Activated CD4-positive, alpha-beta memory T cell treated with anti-CD3 and anti-CD28 coated beads, Interleukin-2, amount 10 ng/mL, durations not matched to agents 7 days and 5 days (primary cell): ENCODE measurements around the gene BANF1. TPM values are rescaled to one million over a fixed set of nuclear protein-coding genes. Genes with fewer than 3 reads are reported as not detected.

Experiments
- CTCF ChIA-PET: fragments of 350-600 bp; sonication (Branson Sonifier 250); formaldehyde crosslinking; loops from one replicate; lab custom pipeline; 2021; ENCODE audit warnings: antibody characterized with exemption, inconsistent platforms; lab: Charles Lee
- POLR2A ChIA-PET: fragments of 350-600 bp; sonication (Branson Sonifier 250); formaldehyde crosslinking; loops from one replicate; lab custom pipeline; 2021; ENCODE audit warnings: antibody characterized with exemption; lab: Charles Lee
- DNase-seq: peaks from one replicate; pipeline ENCODE4 v3.0.0-alpha.2; 2020
- H3K27ac Mint-ChIP-seq: one replicate; pipeline ENCODE4 v1.8.0; 2021; ENCODE audit warnings: mild to moderate bottlenecking, mixed read lengths
- H3K27me3 Mint-ChIP-seq: one replicate; pipeline ENCODE4 v1.8.0; 2021; ENCODE audit warnings: mixed read lengths
- H3K36me3 Mint-ChIP-seq: one replicate; pipeline ENCODE4 v1.8.0; 2021; ENCODE audit warnings: low read depth, mixed read lengths
- H3K4me1 Mint-ChIP-seq: one replicate; pipeline ENCODE4 v1.8.0; 2021; ENCODE audit warnings: mixed read lengths
- H3K4me3 Mint-ChIP-seq: one replicate; pipeline ENCODE4 v1.8.0; 2021; ENCODE audit warnings: mild to moderate bottlenecking, mixed read lengths
- H3K9me3 Mint-ChIP-seq: one replicate; pipeline ENCODE4 v1.8.0; 2021; ENCODE audit warnings: mixed read lengths
- total RNA-seq, 2 experiments: library from RNA; stranded (reverse); gene quantifications; one replicate each; pipeline ENCODE4 v1.2.3, GENCODE V29; 2021

The BANF1 gene
- total RNA-seq = 100 to 1,000 TPM; 191 to 196 TPM

- H3K36me3 Mint-ChIP-seq = peaks cover 66% of the 10 kb centered on the region
- no peaks in the 10 kb centered on the region for H3K27me3 Mint-ChIP-seq
- H3K27ac Mint-ChIP-seq = peak within 1 kb of the TSS; percentile 95
- ChIA-PET CTCF (interaction anchor here (0.8 to 1.9 kb wide), 8 partner anchors 14 to 150 kb away, joined by 3 to 12 read pairs (median 6); partner anchors contain the start of genes CCDC85B and MUS81), POLR2A (interaction anchor here (0.8 to 2.5 kb wide), 35 partner anchors 9 to 387 kb away, joined by 3 to 22 read pairs (median 5); partner anchors contain the start of genes BRMS1, CCDC85B, CFL1 and CST6)
- DNase-seq = peak; percentile 96
- H3K4me1 Mint-ChIP-seq = peaks cover 48% of the 10 kb centered on the region
- H3K9me3 Mint-ChIP-seq = no peaks in the 10 kb centered on the region
- peak within 1 kb of the TSS; percentile 94 for H3K4me3 Mint-ChIP-seq
These were observed at the start of gene BANF1, which contains the start of gene EIF1AD for GRCh38 chr11:66001942-66002647. BANF1 (plus strand) TSS chr11:66002503; CDS start chr11:66003251, 748 bp downstream. EIF1AD (minus strand) TSS chr11:66002157; CDS start chr11:66000389, 1,768 bp downstream.

GRCh38 chr11:65953471-65953870 is 48.8 kb upstream of the BANF1 start:
- CTCF ChIA-PET = no interaction called here
- DNase-seq = no peak

GRCh38 chr11:65954771-65955170 is 47.5 kb upstream of the BANF1 start:
- H3K4me3 Mint-ChIP-seq = no peak overlapping the region
- CTCF ChIA-PET = interaction anchor here (0.6 to 1.4 kb wide), 4 partner anchors 15 to 407 kb away, joined by 3 to 6 read pairs (median 3); no protein-coding TSS in a partner anchor
- no peak overlapping the region for H3K27ac Mint-ChIP-seq
- no peaks in the 10 kb centered on the region for H3K9me3 Mint-ChIP-seq
- POLR2A ChIA-PET = interaction anchor here (2.7 to 8.6 kb wide), 2 partner anchors 27 to 64 kb away, joined by 10 to 80 read pairs; partner anchors contain the start of genes CCDC85B and FIBP
- peaks cover 20% of the 10 kb centered on the region for H3K4me1 Mint-ChIP-seq
- DNase-seq = no peak
- H3K27me3 Mint-ChIP-seq = peaks cover 3% of the 10 kb centered on the region
- no peaks in the 10 kb centered on the region for H3K36me3 Mint-ChIP-seq

More at GRCh38 chr11:65953471-65953870, 48.8 kb upstream of the BANF1 start:
- H3K36me3 Mint-ChIP-seq = no peaks in the 10 kb centered on the region
- POLR2A ChIA-PET = interaction anchor here (2.7 kb wide), 1 partner anchor 25 kb away, joined by 10 read pairs; no protein-coding TSS in a partner anchor
- H3K27me3 Mint-ChIP-seq = peaks cover 3% of the 10 kb centered on the region
- peaks cover 20% of the 10 kb centered on the region for H3K4me1 Mint-ChIP-seq
- no peak overlapping the region for H3K4me3 Mint-ChIP-seq
- no peaks in the 10 kb centered on the region for H3K9me3 Mint-ChIP-seq
- H3K27ac Mint-ChIP-seq = no peak overlapping the region

DNA sequence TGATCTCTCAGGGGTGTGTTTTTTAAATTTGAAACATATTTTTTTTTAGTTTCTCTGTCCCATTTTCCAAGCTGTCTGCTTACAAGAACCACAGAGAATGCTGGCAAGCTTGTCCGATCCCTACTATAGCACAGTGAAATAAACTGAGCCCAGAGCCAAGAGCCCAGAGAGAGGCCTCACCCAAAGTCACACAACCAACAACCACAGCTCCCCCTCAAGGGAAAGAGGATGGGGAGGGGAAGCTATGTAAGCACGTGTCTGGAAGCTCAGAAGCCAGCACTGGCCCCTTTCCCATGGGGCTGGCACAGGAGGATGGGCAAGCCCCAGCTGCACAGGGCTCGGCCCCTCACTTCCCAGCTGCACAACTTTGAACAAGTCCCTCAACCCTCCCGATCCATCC is 44.0 kb upstream of the BANF1 start:
- no peak overlapping the region for H3K4me3 Mint-ChIP-seq
- H3K27ac Mint-ChIP-seq = peak overlapping the region; percentile 40
- CTCF ChIA-PET = interaction anchor here (0.8 to 2.1 kb wide), 2 partner anchors 68 to 74 kb away, joined by 3 to 11 read pairs; partner anchors contain the start of gene CCDC85B
- POLR2A ChIA-PET = interaction anchor here (0.8 to 8.6 kb wide), 7 partner anchors 21 to 99 kb away, joined by 3 to 80 read pairs (median 5); partner anchors contain the start of genes CCDC85B, FIBP and MUS81
- H3K36me3 Mint-ChIP-seq = peaks cover 11% of the 10 kb centered on the region
- no peaks in the 10 kb centered on the region for H3K9me3 Mint-ChIP-seq
- no peak for DNase-seq
- peaks cover 44% of the 10 kb centered on the region for H3K4me1 Mint-ChIP-seq
- no peaks in the 10 kb centered on the region for H3K27me3 Mint-ChIP-seq

DNA sequence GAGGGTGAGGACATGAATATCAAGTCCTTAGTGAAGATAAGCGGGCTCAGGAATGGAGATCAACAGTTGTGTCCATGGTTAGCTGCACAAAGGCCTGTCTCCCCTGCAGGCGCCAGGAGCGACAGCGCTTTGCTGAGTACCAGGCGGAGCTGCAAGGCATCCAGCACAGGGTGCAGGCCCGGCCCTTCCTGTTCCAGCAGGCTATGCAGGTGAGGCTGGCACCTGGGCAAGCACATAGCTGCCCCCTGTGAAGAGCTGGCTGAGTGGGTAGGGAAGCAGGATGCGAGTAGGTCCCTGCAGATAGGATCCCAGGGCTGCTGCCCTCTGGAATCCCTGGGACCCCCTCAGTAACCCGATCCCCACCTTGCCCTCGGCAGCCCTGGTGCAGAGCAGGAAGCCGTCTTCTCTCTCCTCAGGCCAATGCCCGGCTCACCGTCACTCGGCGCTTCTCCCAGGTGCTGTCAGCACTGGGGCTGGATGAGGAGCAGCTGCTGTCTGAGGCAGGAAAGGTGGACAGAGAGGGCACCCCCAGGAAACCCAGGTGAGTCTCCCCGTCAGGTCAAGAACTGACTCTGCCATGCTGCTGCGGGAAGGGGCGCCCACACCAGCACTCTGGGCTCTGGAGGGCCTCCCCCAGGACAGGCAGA is 43.4 kb upstream of the BANF1 start:
- CTCF ChIA-PET = interaction anchor here (0.8 to 3.9 kb wide), 3 partner anchors 69 to 75 kb away, joined by 3 to 26 read pairs (median 11); partner anchors contain the start of gene CCDC85B
- H3K4me1 Mint-ChIP-seq = peaks cover 48% of the 10 kb centered on the region
- no peak overlapping the region for H3K27ac Mint-ChIP-seq

GRCh38 chr11:65960824-65961266 is 41.5 kb upstream of the BANF1 start:
- Mint-ChIP-seq H3K27me3 (no peaks in the 10 kb centered on the region), H3K4me1 (peaks cover 52% of the 10 kb centered on the region), H3K4me3 (peak overlapping the region; percentile 98), H3K9me3 (no peaks in the 10 kb centered on the region), H3K36me3 (peaks cover 34% of the 10 kb centered on the region), H3K27ac (peak overlapping the region; percentile 96)
- no peak for DNase-seq
- CTCF ChIA-PET = interaction anchor here (1.1 to 3.9 kb wide), 3 partner anchors 70 to 76 kb away, joined by 3 to 26 read pairs (median 9); partner anchors contain the start of genes CCDC85B and FIBP
- POLR2A ChIA-PET = interaction anchor here (0.6 to 8.6 kb wide), 14 partner anchors 10 to 395 kb away, joined by 3 to 80 read pairs (median 4); partner anchors contain the start of genes C11orf68, CCDC85B, FIBP and MUS81

More for the DNA sequence above, 43.4 kb upstream of the BANF1 start:
- POLR2A ChIA-PET = interaction anchor here (0.8 to 8.6 kb wide), 8 partner anchors 21 to 99 kb away, joined by 3 to 80 read pairs (median 6); partner anchors contain the start of genes C11orf68, CCDC85B, FIBP and MUS81
- no peak for DNase-seq
- H3K27me3 Mint-ChIP-seq = no peaks in the 10 kb centered on the region
- no peak overlapping the region for H3K4me3 Mint-ChIP-seq
- H3K36me3 Mint-ChIP-seq = peaks cover 15% of the 10 kb centered on the region
- no peaks in the 10 kb centered on the region for H3K9me3 Mint-ChIP-seq

DNA sequence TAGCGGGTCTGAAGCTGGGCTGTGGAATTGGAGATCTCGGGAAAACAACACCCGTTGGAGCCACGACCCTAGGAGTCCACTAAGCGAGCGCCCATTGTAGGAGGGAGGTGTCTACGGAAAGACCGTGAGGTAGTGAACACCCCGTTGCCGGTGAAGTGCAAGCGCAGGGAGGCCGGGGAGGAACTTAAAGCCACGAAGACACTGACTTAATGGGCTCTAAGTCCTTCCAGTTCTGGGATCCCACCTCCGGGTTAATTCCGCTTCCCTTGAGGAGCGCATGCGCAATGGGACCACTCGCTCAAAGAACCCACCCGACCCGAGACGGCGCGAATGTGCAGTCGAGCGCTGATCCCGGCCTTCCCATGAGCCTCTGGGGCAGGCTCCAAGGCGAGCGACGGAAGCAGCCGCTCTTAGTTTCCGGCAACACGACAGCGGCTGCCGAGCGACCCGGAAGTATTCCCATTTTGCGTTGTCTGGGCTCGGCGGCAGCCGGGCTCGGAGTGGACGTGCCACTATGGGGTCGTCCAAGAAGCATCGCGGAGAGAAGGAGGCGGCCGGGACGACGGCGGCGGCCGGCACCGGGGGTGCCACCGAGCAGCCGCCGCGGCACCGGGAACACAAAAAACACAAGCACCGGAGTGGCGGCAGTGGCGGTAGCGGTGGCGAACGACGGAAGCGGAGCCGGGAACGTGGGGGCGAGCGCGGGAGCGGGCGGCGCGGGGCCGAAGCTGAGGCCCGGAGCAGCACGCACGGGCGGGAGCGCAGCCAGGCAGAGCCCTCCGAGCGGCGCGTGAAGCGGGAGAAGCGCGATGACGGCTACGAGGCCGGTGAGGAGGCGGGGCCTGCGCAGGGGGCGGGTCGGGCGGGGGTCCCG is 40.8 kb upstream of the BANF1 start, which contains the start of gene SART1:
TSS of gene SART1 (plus strand) at position 468 of the 874 bp plus-strand sequence. CDS start at position 515, 47 bp downstream.
- Mint-ChIP-seq H3K27ac (peak within 1 kb of the TSS; percentile 96), H3K4me3 (peak within 1 kb of the TSS; percentile 98), H3K4me1 (peaks cover 51% of the 10 kb centered on the region), H3K27me3 (no peaks in the 10 kb centered on the region), H3K9me3 (no peaks in the 10 kb centered on the region), H3K36me3 (peaks cover 37% of the 10 kb centered on the region)
- peak; percentile 96 for DNase-seq
- ChIA-PET CTCF (interaction anchor here (1.1 to 3.9 kb wide), 5 partner anchors 71 to 102 kb away, joined by 3 to 26 read pairs (median 4); partner anchors contain the start of genes CCDC85B, FIBP and MUS81), POLR2A (interaction anchor here (0.6 to 8.6 kb wide), 18 partner anchors 9 to 321 kb away, joined by 3 to 80 read pairs (median 4); partner anchors contain the start of genes BANF1, C11orf68, CCDC85B and EIF1AD)

DNA sequence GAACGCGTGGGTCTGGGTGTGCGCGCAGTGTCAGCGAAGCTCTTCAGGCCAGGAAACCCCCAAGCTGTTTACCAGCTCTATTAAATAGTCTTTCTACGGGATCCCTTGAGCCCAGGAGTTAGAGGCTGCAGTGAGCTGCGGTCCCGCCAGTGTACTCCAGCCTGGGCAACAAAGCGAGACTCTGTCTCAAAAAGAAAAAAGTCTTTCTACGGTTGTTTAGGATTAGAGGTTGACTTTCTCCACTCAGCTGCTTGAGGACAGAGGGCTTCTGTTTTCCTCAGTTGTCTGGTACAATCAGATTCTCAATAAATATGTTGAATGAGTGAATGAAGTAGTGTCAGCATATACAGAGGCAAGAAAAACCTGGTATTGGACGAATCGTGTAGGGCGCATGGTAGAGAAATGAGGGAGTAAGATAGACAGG is 40.1 kb upstream of the BANF1 start:
- ChIA-PET CTCF (interaction anchor here (1.2 to 3.9 kb wide), 4 partner anchors 72 to 102 kb away, joined by 3 to 26 read pairs (median 6); partner anchors contain the start of genes CCDC85B, FIBP and MUS81), POLR2A (interaction anchor here (0.6 to 8.6 kb wide), 11 partner anchors 9 to 250 kb away, joined by 3 to 80 read pairs (median 8); partner anchors contain the start of genes BANF1, C11orf68, CCDC85B and EIF1AD)
- Mint-ChIP-seq H3K27me3 (no peaks in the 10 kb centered on the region), H3K4me1 (peaks cover 44% of the 10 kb centered on the region), H3K9me3 (no peaks in the 10 kb centered on the region), H3K27ac (peak overlapping the region; percentile 38), H3K36me3 (peaks cover 44% of the 10 kb centered on the region), H3K4me3 (peak overlapping the region; percentile 98)
- no peak for DNase-seq

DNA sequence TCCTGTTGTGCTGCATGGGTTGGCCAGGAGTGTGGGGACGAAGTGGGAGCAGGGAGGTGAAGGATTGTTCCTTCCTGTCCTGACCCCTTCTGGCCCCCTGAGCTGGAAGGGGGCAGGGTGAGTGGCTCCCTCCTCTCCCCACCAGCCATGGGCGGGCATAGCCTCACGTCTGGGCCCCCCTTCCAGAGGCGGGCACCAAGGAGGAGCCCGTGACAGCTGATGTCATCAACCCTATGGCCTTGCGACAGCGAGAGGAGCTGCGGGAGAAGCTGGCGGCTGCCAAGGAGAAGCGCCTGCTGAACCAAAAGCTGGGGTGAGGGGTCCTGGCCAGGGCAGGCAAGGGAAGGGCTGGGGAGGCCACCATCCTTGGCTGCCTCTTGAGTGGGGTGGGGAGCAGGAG is 37.4 kb upstream of the BANF1 start:
- ChIA-PET CTCF (no interaction called here), POLR2A (interaction anchor here (1.5 kb wide), 1 partner anchor 76 kb away, joined by 5 read pairs; no protein-coding TSS in a partner anchor)
- Mint-ChIP-seq H3K36me3 (peaks cover 63% of the 10 kb centered on the region), H3K4me3 (no peak overlapping the region), H3K4me1 (peaks cover 33% of the 10 kb centered on the region), H3K27me3 (no peaks in the 10 kb centered on the region), H3K27ac (no peak overlapping the region), H3K9me3 (no peaks in the 10 kb centered on the region)
- no peak for DNase-seq

DNA sequence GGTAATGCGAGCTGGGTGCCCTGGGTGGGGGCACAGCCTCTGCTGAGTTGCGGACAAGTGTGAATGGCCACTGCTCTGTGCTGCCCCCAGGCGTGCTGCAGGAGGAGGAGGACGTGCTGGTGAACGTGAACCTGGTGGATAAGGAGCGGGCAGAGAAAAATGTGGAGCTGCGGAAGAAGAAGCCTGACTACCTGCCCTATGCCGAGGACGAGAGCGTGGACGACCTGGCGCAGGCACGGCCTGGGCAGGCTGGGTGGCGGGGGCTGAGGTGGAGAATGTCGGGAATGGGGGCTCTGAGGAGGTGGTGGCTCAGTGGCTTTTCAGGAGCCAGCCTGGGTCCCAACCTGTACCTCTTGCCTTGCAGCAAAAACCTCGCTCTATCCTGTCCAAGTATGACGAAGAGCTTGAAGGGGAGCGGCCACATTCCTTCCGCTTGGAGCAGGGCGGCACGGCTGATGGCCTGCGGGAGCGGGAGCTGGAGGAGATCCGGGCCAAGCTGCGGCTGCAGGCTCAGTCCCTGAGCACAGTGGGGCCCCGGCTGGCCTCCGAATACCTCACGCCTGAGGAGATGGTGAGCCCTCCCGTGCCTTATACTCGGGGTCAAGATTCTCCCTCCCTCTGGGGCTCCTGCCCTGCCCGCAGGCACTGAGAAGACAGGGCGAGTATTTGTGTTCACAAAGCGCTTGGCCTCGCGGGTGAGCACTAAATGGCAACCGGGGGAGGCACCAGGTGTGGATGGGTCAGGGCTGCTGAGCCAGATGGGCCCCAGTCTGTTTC is 36.1 kb upstream of the BANF1 start:
- H3K36me3 Mint-ChIP-seq = peaks cover 69% of the 10 kb centered on the region
- ChIA-PET CTCF (no interaction called here), POLR2A (interaction anchor here (1.3 kb wide), 1 partner anchor 76 kb away, joined by 3 read pairs; the partner anchor contains the start of gene CCDC85B)
- no peaks in the 10 kb centered on the region for H3K9me3 Mint-ChIP-seq
- no peak overlapping the region for H3K27ac Mint-ChIP-seq
- peaks cover 25% of the 10 kb centered on the region for H3K4me1 Mint-ChIP-seq
- H3K27me3 Mint-ChIP-seq = no peaks in the 10 kb centered on the region
- no peak overlapping the region for H3K4me3 Mint-ChIP-seq
- DNase-seq = no peak
